AG09309 (cell line): ENCODE measurements around the gene S100A3.
"Not testable (repeated sequence)": the region's sequence is repeated elsewhere in the genome, so short reads cannot be mapped to it uniquely, and the experiment has no call there.

ENCODE experiments used
- DNase-seq: peaks from one replicate; pipeline ENCODE4 v3.0.0-alpha.2; 2010; ENCODE audit warnings: low read depth
- H3K4me3 ChIP-seq: 2 replicates; pipeline ENCODE4 v1.5.1; 2011; ENCODE audit warnings: mild to moderate bottlenecking, low read depth, low read length, moderate library complexity; ENCODE audit not compliant: control insufficient read depth
- CTCF ChIP-seq: IDR thresholded peaks from 2 replicates; pipeline ENCODE4 v1.5.1; 2011; ENCODE audit warnings: mild to moderate bottlenecking, low read depth, low read length, inconsistent platforms; ENCODE audit not compliant: insufficient read depth, control insufficient read depth; ENCODE audit errors: missing control alignments

Gene S100A3

DNA sequence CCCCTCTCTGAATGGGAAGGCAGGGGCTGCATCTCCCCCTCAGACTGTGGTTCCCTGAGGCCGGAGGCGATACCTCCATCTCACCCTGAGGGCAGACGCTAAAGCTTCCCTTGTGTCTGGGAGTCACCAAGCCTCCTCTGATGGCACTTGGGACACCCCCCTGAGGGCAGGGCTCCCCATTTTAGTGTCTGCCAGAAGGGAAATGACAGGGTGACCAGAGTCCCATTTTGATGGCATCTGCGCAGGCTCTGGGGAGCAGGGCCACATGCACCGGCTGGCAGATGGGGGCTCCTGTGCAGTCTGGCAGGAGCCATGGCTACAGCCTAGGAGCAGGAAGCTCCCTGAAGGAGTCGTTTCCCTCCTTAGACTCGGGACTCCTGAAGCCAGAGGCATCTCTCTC lies 14.9 kb upstream of the S100A3 start:
- no peak for DNase-seq
- H3K4me3 ChIP-seq: no peak overlapping the region
- TF ChIP-seq CTCF: no peak

DNA sequence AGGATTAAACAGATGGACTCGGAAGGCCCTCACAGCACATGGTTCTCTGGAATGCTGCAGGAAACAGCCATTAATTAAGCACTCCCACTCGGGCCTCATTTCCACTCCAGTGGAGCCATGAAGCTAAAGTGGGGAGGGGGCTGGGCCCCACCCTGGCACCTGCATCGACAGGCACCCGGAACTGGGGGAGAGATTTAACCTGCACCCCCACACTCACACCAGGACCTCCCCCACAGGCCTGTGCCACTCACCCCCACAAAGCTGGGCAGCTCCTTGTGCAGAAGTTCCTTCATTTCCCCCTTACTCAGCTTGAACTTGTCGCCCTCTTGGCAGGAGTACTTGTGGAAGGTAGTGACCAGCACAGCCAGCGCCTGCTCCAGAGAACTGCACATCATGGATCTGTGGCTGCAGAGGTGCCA lies 14.4 kb upstream of the S100A3 start:
- no peak overlapping the region for H3K4me3 ChIP-seq
- no peak for DNase-seq
- no peak for TF ChIP-seq CTCF

GRCh38 chr1:153562021-153562420 lies 13.0 kb upstream of the S100A3 start:
- H3K4me3 ChIP-seq, DNase-seq: not testable (repeated sequence)

DNA sequence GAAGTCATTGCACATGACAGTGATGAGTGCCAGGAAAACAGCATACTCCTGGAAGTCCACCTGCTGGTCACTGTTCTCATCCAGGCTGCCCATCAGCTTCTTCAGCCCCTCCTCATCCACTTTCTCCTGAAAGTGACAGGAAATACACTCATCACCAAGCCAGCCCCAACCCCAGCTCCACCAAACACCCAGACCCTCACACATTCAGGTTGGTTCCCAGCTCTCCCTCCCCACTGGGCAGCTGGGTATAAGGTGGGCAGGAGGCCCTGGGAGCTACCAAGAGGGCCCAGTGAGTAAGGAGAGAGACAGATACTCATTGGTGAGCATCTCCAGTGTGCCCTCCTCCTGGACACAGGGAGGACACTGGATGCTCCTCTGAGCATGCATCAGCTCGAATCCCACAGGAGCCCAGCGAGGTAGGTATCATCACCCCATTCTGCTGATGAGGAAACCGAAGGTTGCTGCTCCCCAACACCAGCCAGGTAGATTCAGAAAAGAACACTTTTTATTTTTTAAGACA lies 12.5 kb upstream of the S100A3 start:
- no peak for DNase-seq
- no peak for TF ChIP-seq CTCF
- no peak overlapping the region for H3K4me3 ChIP-seq

DNA sequence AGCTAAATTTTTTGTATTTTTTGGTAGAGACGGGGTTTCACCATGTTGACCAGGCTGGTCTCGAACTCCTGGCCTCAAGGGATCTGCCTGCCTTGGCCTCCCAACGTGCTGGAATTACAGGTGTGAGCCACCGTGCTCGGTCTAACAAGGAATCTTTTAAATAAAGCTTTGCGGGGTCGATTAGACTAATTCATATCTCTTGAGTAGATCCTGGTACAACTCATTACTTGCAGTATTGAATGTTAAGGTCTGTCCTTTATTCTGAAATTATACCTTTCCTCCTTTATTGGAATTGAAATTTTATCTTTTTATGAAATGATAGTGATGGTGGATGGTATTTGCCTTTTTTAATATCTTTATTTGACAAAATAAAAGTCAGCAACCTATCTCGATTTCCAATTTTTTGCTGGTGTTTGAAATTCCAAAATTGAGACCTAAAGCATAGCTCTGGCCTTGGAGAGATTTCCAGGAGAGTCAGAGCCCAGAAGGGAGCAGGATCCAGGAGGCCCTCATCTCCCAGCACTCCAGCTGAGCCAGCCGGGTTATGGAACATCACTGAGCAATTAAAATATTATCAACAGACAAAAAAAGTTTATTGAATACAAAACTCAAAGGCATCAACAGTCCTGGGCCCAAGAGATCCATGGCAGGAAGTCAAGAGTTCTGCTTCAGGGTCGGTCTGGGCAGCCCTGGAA lies 11.9 kb upstream of the S100A3 start:
- no peak for DNase-seq
- no peak overlapping the region for H3K4me3 ChIP-seq
- no peak for TF ChIP-seq CTCF

DNA sequence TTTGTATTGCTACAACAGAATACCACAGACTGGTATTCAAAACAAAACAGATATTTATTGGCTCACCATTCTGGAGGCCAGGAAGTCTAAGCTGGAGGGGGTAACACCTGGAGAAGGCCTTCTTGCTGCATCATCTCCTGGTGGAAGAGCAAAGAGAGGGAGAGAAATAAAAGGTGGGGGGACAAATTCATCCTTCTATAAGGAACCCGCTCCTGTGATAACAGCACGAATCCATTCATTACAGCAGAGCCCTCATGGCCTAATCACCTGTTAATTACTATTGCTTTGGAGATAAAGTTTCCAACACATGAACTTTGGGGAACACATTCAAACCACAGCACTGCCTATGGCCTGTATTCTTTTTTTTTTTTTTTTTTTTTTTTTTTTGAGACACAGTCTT lies 11.2 kb upstream of the S100A3 start:
- DNase-seq: no peak
- H3K4me3 ChIP-seq: no peak overlapping the region
- no peak for TF ChIP-seq CTCF

DNA sequence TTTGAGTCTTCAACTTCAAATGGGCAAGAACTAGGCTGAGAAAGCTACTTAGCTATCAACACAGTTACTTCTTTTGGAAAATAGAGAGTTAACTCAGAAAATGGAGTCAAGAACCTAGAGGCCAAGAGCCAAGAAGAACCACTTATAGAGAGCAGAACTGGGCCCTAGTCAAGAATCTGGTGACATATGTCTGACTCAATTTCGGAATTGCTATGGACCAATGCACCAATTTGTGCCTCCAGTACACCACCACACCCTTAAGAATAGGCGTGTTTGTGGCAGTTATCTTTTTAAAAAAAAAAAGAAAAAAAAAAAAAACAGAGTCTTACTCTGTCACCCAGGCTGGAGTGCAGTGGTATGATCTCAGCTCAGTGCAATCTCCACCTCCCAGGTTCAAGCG lies 8.8 kb upstream of the S100A3 start:
- TF ChIP-seq CTCF: no peak
- no peak overlapping the region for H3K4me3 ChIP-seq
- no peak for DNase-seq
